GM12892 (cell line): ENCODE data around the gene HHAT.

ENCODE experiments used
- DNase-seq: peaks from one replicate; pipeline ENCODE4 v3.0.0; 2011; ENCODE audit not compliant: insufficient read length
- FAIRE-seq: peaks from 2 replicates; lab custom pipeline; 2011; peaks lifted over from hg19 to GRCh38; lab: Jason Lieb, UNC
- POLR2A ChIP-seq: IDR thresholded peaks from 2 replicates; pipeline ENCODE4 v1.6.1; 2011; ENCODE audit warnings: low read depth, low read length, control low read depth
- POLR2AphosphoS5 ChIP-seq: IDR thresholded peaks from 2 replicates; pipeline ENCODE4 v1.6.1; 2011; ENCODE audit warnings: low read depth, low read length, control low read depth
- TAF1 ChIP-seq: IDR thresholded peaks from 2 replicates; pipeline ENCODE4 v1.6.1; 2011; ENCODE audit warnings: low read depth, mild to moderate bottlenecking, control low read depth, low read length, borderline replicate concordance

HHAT gene

GRCh38 chr1:210516697-210517459 is 188.2 kb downstream of the HHAT start:
- no peak for TF ChIP-seq POLR2A
- no peak for TF ChIP-seq TAF1
- no peak for TF ChIP-seq POLR2AphosphoS5
- FAIRE-seq (no peak), DNase-seq (no peak)

- TF ChIP-seq POLR2AphosphoS5 (no peak), TAF1 (no peak)
- no peak for DNase-seq
- no peak for FAIRE-seq
Measured at GRCh38 chr1:210523830-210524229, 195.1 kb downstream of the HHAT start.

- DNase-seq = no peak
- TF ChIP-seq TAF1 = no peak
- no peak for TF ChIP-seq POLR2A
- no peak for TF ChIP-seq POLR2AphosphoS5
- FAIRE-seq = no peak
Measured at GRCh38 chr1:210525716-210526454, 197.2 kb downstream of the HHAT start.

GRCh38 chr1:210527091-210527490 is 198.4 kb downstream of the HHAT start:
- FAIRE-seq (no peak), DNase-seq (no peak)
- TF ChIP-seq POLR2A (no peak), TAF1 (no peak), POLR2AphosphoS5 (no peak)

GRCh38 chr1:210531475-210532222 is 202.9 kb downstream of the HHAT start:
- DNase-seq (no peak), FAIRE-seq (no peak)
- no peak for TF ChIP-seq POLR2AphosphoS5
- TF ChIP-seq POLR2A = no peak
- no peak for TF ChIP-seq TAF1

- FAIRE-seq (no peak), DNase-seq (no peak)
- TF ChIP-seq POLR2A = no peak
Measured at GRCh38 chr1:210532223-210532598, 203.5 kb downstream of the HHAT start.

GRCh38 chr1:210535761-210536160 is 207.1 kb downstream of the HHAT start:
- FAIRE-seq (no peak), DNase-seq (no peak)
- no peak for TF ChIP-seq POLR2A
- no peak for TF ChIP-seq TAF1
- no peak for TF ChIP-seq POLR2AphosphoS5

- DNase-seq (no peak), FAIRE-seq (no peak)
- TF ChIP-seq POLR2AphosphoS5 = no peak
Measured at GRCh38 chr1:210536254-210536961, 207.7 kb downstream of the HHAT start.

- DNase-seq = no peak
- FAIRE-seq = no peak
- no peak for TF ChIP-seq TAF1
Measured at GRCh38 chr1:210540288-210540687, 211.6 kb downstream of the HHAT start.

- FAIRE-seq (no peak), DNase-seq (no peak)
- no peak for TF ChIP-seq TAF1
- no peak for TF ChIP-seq POLR2A
Measured at GRCh38 chr1:210541680-210542358, 213.1 kb downstream of the HHAT start.

- no peak for FAIRE-seq
- TF ChIP-seq POLR2A (no peak), TAF1 (no peak), POLR2AphosphoS5 (no peak)
- DNase-seq = no peak
Measured at GRCh38 chr1:210551899-210552298, 223.2 kb downstream of the HHAT start.
